ENCODE results near the gene B3GALT5. TPM values are rescaled to one million over a fixed set of nuclear protein-coding genes. Genes with fewer than 3 reads are reported as not detected.

Gene B3GALT5
- total RNA-seq, 4 donors from 2014 or later: 0.27 to 7.4 (median 4.3) TPM

DNA sequence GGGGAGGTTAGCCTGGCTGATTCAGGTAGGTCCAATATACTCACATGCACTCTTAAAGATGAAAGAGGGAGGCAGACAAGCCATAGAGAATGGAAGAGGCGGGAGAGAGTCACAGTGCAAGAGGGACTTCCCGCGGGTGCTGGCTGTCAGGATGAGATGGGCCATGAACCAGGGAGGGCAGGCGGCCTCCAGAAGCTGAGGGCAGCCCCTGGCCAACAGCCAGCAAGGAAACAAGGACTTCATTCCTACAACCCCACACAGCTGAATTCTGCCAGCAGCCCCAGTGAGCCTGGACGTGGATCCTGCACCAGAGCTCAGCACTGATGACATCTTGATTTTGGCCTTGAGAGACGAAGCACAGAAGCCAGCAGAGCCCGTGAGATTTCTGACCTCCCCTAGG is 15.1 kb upstream of the B3GALT5 start:
- H3K9me3 ChIP-seq: no peaks in the 10 kb centered on the region
- no peak overlapping the region for H3K27ac ChIP-seq
- H3K4me3 ChIP-seq (replicated peaks in 1 of 3): no peak overlapping the region
- whole genome bisulfite sequencing, 2 donors: 71 to 78% methylated on average over 7 of the region's 7 CpGs
- no peak for DNase-seq
- H3K36me3 ChIP-seq: no peaks in the 10 kb centered on the region
- intact Hi-C loops (cut with DNase I): no loop called here
- TF ChIP-seq POLR2A (IDR thresholded peaks at IDR 0.05) (no peak), CTCF (IDR thresholded peaks at IDR 0.05) (no peak)
- peaks cover 3 to 6% of the 10 kb centered on the region in 2 donors for H3K4me1 ChIP-seq
- no peaks in the 10 kb centered on the region for H3K27me3 ChIP-seq

- no peaks in the 10 kb centered on the region for H3K36me3 ChIP-seq
- DNase-seq: peak in 1 of 2 donors; percentile 31
- no peak overlapping the region for H3K4me3 ChIP-seq (replicated peaks in 1 of 3)
- WGBS, 2 donors: 81 to 87% methylated on average over 5 of the region's 5 CpGs
- intact Hi-C loops (cut with DNase I): no loop called here
- H3K4me1 ChIP-seq: peaks cover 3 to 6% of the 10 kb centered on the region in 2 donors
- no peak for TF ChIP-seq CTCF (IDR thresholded peaks at IDR 0.05)
- TF ChIP-seq POLR2A (IDR thresholded peaks at IDR 0.05): no peak
- H3K9me3 ChIP-seq: no peaks in the 10 kb centered on the region
- H3K27me3 ChIP-seq: no peaks in the 10 kb centered on the region
- H3K27ac ChIP-seq: no peak overlapping the region
Observed at GRCh38 chr21:39599191-39599970, 13.4 kb upstream of the B3GALT5 start.

- intact Hi-C loops (cut with DNase I): no loop called here
- no peak overlapping the region for H3K4me3 ChIP-seq (replicated peaks in 1 of 3)
- H3K9me3 ChIP-seq: no peaks in the 10 kb centered on the region
- no peak for TF ChIP-seq POLR2A (IDR thresholded peaks at IDR 0.05)
- no peak for TF ChIP-seq CTCF (IDR thresholded peaks at IDR 0.05)
- H3K27ac ChIP-seq: no peak overlapping the region
- H3K27me3 ChIP-seq: no peaks in the 10 kb centered on the region
- peaks cover 3 to 6% of the 10 kb centered on the region in 2 donors for H3K4me1 ChIP-seq
- DNase-seq: peak in 1 of 2 donors; percentile 29
- 45 to 54% methylated on average over 17 of the region's 17 CpGs for WGBS, 2 donors
- H3K36me3 ChIP-seq: no peaks in the 10 kb centered on the region
Observed at GRCh38 chr21:39601187-39601928, 11.4 kb upstream of the B3GALT5 start.

DNA sequence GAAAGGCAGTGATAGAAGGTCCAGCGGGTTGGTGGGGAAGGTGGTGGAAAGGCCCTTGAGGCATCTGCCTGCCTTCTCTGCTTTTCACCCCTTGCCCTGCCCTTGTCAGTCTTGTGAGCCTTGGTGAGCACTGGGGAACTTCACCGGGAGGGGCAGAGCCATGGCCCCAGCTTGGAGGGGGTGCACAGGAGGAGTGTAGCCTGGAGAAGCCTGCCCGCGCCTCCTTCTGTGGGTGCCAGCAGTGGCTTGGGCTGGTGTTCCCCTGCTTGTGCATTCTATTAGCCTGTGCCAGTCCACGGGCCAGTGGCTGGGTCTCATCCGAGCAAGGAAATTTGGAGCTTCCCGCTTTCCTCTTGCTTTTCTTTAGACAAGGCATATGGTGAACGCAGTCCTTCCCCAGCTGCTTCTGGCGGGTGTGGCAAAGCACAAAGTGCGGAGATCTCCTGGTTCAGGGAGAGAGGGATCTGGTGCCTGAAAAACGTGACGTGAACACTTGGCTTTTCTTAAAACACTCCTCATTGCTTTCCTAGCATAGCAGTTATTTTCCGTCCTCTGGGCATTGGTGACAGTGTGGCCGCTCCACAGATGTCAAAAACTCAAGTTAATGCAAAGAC is 10.6 kb upstream of the B3GALT5 start:
- WGBS, 2 donors: 90 to 93% methylated on average over 13 to 14 of the region's 14 CpGs
- Histone ChIP-seq H3K36me3 (no peaks in the 10 kb centered on the region), H3K27me3 (no peaks in the 10 kb centered on the region), H3K4me3 (replicated peaks in 1 of 3) (no peak overlapping the region), H3K27ac (no peak overlapping the region), H3K9me3 (no peaks in the 10 kb centered on the region), H3K4me1 (peaks cover 3 to 6% of the 10 kb centered on the region in 2 donors)
- intact Hi-C loops (cut with DNase I): no loop called here
- DNase-seq: no peak
- TF ChIP-seq POLR2A (IDR thresholded peaks at IDR 0.05): no peak

DNA sequence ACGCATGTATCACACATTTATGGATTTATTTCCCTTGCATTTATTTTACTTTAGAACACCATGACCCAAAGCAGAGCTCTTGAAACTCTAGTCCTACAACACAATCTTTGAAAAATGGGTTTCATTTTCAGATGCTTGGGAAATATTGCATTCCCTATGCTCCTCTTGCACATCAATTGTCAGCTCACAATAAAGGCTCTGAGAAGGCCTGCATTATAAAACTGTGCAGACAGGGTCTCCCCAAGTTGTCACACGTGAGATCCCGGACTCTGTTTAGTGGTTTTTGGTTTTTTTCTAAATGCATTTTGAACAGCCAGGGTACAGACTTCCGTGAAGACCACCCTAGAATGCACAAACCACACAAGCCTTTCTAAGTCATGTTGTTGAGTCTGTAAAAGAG is 9.9 kb upstream of the B3GALT5 start:
- Histone ChIP-seq H3K36me3 (no peaks in the 10 kb centered on the region), H3K4me3 (replicated peaks in 1 of 3) (no peak overlapping the region), H3K27me3 (no peaks in the 10 kb centered on the region), H3K9me3 (no peaks in the 10 kb centered on the region), H3K4me1 (peaks cover 3 to 6% of the 10 kb centered on the region in 2 donors), H3K27ac (no peak overlapping the region)
- TF ChIP-seq POLR2A (IDR thresholded peaks at IDR 0.05) (no peak), CTCF (IDR thresholded peaks at IDR 0.05) (no peak)
- intact Hi-C loops (cut with DNase I): no loop called here
- DNase-seq: no peak
- WGBS, 2 donors: 89 to 96% methylated on average over 4 of the region's 4 CpGs
